HepG2 (cell line): ENCODE data around the gene DNAJB2. TPM values are rescaled to one million over a fixed set of nuclear protein-coding genes. Genes with fewer than 3 reads are reported as not detected.
A peak's percentile ranks its signal among the peaks of the same experiment; 100 is the strongest.

ENCODE experiments used
- AKNA ChIP-seq: sonication (generic); formaldehyde crosslinking; IDR thresholded peaks from 2 replicates; pipeline ENCODE4 v1.4.0; 2020; ENCODE audit warnings: missing genetic modification reagents, borderline replicate concordance
- ELK4 ChIP-seq: sonication (generic); formaldehyde crosslinking; IDR thresholded peaks from 2 replicates; pipeline ENCODE4 v1.9.0; 2021; ENCODE audit warnings: missing genetic modification reagents, borderline replicate concordance
- FOXC1 ChIP-seq: sonication (generic); formaldehyde crosslinking; IDR thresholded peaks from 2 replicates; pipeline ENCODE4 v1.8.0; 2022; ENCODE audit warnings: mild to moderate bottlenecking, missing genetic modification reagents, borderline replicate concordance
- MNT ChIP-seq: fragments of 450-650 bp; IDR thresholded peaks from 2 replicates; pipeline ENCODE4 v1.6.1; 2016
- SNRNP70 ChIP-seq: fragments of 200-400 bp; formaldehyde crosslinking; IDR thresholded peaks from 2 replicates; pipeline ENCODE4 v1.6.1; 2017; ENCODE audit warnings: mild to moderate bottlenecking, low read depth, low read length, moderate library complexity
- ZBTB20 ChIP-seq: sonication (generic); formaldehyde crosslinking; IDR thresholded peaks from 2 replicates; pipeline ENCODE4 v1.8.1; 2023; ENCODE audit warnings: missing genetic modification reagents, low read depth, mild to moderate bottlenecking, borderline replicate concordance
- ZC3H13 ChIP-seq: sonication (generic); formaldehyde crosslinking; IDR thresholded peaks from 2 replicates; pipeline ENCODE4 v1.8.1; 2023; ENCODE audit warnings: mild to moderate bottlenecking, missing genetic modification reagents, moderate library complexity
- ZFX ChIP-seq: sonication (generic); formaldehyde crosslinking; IDR thresholded peaks from 2 replicates; pipeline ENCODE4 v1.4.0; 2020; ENCODE audit warnings: mild to moderate bottlenecking, low read depth, missing genetic modification reagents, moderate library complexity
- ZNF232 ChIP-seq: sonication (generic); formaldehyde crosslinking; IDR thresholded peaks from 2 replicates; pipeline ENCODE4 v1.4.0; 2020; ENCODE audit warnings: missing genetic modification reagents, borderline replicate concordance
- ZNF335 ChIP-seq: sonication (generic); formaldehyde crosslinking; IDR thresholded peaks from 2 replicates; pipeline ENCODE4 v1.4.0; 2020; ENCODE audit warnings: missing genetic modification reagents
- ZNF563 ChIP-seq: sonication (generic); formaldehyde crosslinking; IDR thresholded peaks from 2 replicates; pipeline ENCODE4 v1.8.0; 2022; ENCODE audit warnings: mild to moderate bottlenecking, moderate library complexity, missing genetic modification reagents
- ZNF646 ChIP-seq: sonication (generic); formaldehyde crosslinking; IDR thresholded peaks from 2 replicates; pipeline ENCODE4 v1.9.0; 2021; ENCODE audit warnings: mild to moderate bottlenecking, missing genetic modification reagents
- ZNF674 ChIP-seq: sonication (generic); formaldehyde crosslinking; IDR thresholded peaks from 2 replicates; pipeline ENCODE4 v1.5.0; 2020; ENCODE audit warnings: low read depth, mild to moderate bottlenecking, missing genetic modification reagents
- polyA plus RNA-seq, 8 experiments: library from polyadenylated mRNA; depleted of rRNA in 3 of 8; stranded (reverse) in 7 of 8; unstranded in 1 of 8; fragments of >200 nt; fragmentation: Illumina TruSeq in 4 of 8; extraction: Trizol in 4 of 8; gene quantifications; 2 replicates each; pipeline versions ENCODE4 v1.2.1 to v1.2.3, GENCODE V29; 2011 to 2016; ENCODE audit warnings: low read depth in 4 of 8, missing spikeins in 1 of 8, mixed read lengths in 1 of 8; ENCODE audit not compliant: insufficient read depth in 1 of 8
- total RNA-seq, 5 experiments: library from RNA; depleted of rRNA; stranded (reverse); fragments of >200 nt; fragmentation: Illumina TruSeq; extraction: Trizol; gene quantifications; 2 replicates each; pipeline ENCODE4 v1.2.3, GENCODE V29; 2016; ENCODE audit warnings: low read depth in 1 of 5

Gene DNAJB2
- total and polyA plus RNA-seq, 2 of the 13 experiments (the other 11 are each of a cell fraction or from before 2014, with no cell fraction given) = 21.3 to 31.1 TPM

GRCh38 chr2:219253753-219254589, 25.2 kb upstream of the DNAJB2 start, which contains the start of gene TUBA4A (continued):
- TF ChIP-seq ZBTB20 (0 out of 2 replicates have a peak, but pooled peaks have one; percentile 12), ZFX (peak; percentile 60; the same call in 1 of the 2 replicates), ZNF335 (no peak), FOXC1 (CRISPR knock-in tag) (peak; percentile 71), SNRNP70 (no peak), MNT (no peak), AKNA (CRISPR knock-in tag) (no peak), ZNF646 (CRISPR knock-in tag) (no peak), ZC3H13 (CRISPR knock-in tag) (0 out of 2 replicates have a peak, but pooled peaks have one; percentile 25), ZNF563 (CRISPR knock-in tag) (peak; percentile 73), ZNF232 (peak; percentile 21; the same call in 1 of the 2 replicates), ELK4 (CRISPR knock-in tag) (no peak), ZNF674 (CRISPR knock-in tag) (no peak)
